ENCODE data around the gene KANSL1.

DNA sequence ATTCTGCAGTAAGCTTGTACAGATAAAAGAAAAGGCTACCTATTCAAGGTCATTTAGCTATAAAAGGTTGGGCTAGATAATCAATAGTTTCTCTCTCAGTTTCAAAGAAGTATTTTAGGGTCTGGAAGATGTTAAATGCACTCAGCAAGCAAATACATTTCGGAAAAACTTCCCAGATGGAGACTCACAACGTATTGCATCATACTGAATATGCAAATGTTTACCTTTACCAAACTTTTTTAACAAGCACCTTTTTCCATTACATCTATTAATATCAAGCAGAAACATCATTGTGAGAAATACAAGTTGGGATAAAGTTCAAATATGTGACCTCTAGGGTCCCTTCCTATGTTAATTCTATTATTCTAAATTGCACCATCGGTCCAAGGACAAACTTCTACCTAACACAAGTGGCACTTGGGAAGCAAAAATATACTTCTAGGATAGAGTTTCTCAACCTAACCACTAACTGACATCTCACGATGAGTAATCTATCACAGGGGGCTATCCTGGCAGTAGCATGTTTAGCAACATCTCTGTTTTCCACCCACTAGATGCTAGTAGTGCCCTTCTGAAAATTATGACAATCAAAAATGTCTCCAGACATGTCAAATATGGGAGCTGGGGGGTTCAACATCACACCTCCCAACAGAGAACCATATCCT is 14.5 kb downstream of the KANSL1 start:
- TF ChIP-seq EZH2 (IDR thresholded peaks at IDR 0.05; ENCODE audit: low read length, missing control alignments) = no peak
- TF ChIP-seq, protein P1, sequence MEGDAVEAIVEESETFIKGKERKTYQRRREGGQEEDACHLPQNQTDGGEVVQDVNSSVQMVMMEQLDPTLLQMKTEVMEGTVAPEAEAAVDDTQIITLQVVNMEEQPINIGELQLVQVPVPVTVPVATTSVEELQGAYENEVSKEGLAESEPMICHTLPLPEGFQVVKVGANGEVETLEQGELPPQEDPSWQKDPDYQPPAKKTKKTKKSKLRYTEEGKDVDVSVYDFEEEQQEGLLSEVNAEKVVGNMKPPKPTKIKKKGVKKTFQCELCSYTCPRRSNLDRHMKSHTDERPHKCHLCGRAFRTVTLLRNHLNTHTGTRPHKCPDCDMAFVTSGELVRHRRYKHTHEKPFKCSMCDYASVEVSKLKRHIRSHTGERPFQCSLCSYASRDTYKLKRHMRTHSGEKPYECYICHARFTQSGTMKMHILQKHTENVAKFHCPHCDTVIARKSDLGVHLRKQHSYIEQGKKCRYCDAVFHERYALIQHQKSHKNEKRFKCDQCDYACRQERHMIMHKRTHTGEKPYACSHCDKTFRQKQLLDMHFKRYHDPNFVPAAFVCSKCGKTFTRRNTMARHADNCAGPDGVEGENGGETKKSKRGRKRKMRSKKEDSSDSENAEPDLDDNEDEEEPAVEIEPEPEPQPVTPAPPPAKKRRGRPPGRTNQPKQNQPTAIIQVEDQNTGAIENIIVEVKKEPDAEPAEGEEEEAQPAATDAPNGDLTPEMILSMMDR (conservative IDR thresholded peaks at IDR 0.05 in 1 of 2, IDR thresholded peaks at IDR 0.05 in 1 of 2; ENCODE audit: low read depth in 1 of 2, low read length in 2 of 2) = no peak

All from fibroblast of lung (primary cell).